ENCODE data around the gene VLDLR.

DNA sequence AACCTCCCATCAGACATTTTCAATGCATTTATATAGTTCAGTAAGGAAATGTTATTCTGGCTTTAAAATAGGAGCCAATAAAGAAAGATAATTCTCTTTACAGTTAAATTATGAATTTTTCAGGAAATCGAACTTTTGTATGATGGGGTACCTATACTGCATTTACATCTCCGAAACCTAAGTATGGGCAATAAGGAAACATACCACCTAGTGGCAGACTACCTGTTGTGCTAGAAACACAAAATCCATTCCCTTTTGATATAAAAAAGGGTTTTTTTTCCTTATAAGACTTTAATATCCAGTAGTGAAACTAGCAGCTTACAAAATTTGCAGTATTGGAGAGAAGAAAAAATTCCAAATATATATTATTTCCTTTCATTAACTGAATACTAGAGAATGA is 21.3 kb upstream of the VLDLR start:
- TF ChIP-seq, protein P1, sequence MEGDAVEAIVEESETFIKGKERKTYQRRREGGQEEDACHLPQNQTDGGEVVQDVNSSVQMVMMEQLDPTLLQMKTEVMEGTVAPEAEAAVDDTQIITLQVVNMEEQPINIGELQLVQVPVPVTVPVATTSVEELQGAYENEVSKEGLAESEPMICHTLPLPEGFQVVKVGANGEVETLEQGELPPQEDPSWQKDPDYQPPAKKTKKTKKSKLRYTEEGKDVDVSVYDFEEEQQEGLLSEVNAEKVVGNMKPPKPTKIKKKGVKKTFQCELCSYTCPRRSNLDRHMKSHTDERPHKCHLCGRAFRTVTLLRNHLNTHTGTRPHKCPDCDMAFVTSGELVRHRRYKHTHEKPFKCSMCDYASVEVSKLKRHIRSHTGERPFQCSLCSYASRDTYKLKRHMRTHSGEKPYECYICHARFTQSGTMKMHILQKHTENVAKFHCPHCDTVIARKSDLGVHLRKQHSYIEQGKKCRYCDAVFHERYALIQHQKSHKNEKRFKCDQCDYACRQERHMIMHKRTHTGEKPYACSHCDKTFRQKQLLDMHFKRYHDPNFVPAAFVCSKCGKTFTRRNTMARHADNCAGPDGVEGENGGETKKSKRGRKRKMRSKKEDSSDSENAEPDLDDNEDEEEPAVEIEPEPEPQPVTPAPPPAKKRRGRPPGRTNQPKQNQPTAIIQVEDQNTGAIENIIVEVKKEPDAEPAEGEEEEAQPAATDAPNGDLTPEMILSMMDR (IDR thresholded peaks at IDR 0.05), result no peak
- TF ChIP-seq EP300 (IDR thresholded peaks at IDR 0.05), result no peak
- TF ChIP-seq POLR2A (IDR thresholded peaks at IDR 0.05), result no peak
- no peak for TF ChIP-seq POLR2AphosphoS5 (IDR thresholded peaks at IDR 0.05)
